ENCODE data around the gene STEAP1B.

DNA sequence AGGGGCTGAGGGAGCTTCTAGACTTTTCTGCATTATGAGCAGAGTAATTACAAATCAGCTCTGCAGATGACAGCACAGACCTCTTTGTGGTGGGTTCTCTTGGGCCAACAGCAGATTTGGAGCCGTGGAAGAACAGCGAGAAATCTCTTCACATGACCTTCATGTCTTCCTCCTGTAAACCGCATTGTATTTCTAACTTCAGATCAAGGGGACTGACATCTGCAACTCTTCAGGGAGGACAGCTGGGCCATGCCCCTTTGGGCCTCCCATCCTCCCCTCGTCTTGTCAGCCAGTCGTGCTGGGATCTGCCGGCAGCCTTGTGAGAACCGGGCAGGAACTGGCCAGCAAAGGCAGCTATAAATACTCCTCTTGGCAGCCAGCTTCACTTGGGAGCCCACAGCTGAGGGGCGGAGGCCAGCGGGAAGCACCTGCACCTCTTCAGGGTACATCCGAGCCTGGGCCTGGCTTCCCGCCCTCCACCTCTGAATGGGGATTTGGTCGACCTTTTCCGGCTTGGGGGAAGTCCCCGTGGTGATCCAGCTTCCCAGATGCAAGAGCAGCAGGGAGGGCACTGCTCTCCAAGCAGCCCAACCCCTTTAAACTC is 54.7 kb downstream of the STEAP1B start:
- TF ChIP-seq, protein P1, sequence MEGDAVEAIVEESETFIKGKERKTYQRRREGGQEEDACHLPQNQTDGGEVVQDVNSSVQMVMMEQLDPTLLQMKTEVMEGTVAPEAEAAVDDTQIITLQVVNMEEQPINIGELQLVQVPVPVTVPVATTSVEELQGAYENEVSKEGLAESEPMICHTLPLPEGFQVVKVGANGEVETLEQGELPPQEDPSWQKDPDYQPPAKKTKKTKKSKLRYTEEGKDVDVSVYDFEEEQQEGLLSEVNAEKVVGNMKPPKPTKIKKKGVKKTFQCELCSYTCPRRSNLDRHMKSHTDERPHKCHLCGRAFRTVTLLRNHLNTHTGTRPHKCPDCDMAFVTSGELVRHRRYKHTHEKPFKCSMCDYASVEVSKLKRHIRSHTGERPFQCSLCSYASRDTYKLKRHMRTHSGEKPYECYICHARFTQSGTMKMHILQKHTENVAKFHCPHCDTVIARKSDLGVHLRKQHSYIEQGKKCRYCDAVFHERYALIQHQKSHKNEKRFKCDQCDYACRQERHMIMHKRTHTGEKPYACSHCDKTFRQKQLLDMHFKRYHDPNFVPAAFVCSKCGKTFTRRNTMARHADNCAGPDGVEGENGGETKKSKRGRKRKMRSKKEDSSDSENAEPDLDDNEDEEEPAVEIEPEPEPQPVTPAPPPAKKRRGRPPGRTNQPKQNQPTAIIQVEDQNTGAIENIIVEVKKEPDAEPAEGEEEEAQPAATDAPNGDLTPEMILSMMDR (IDR thresholded peaks at IDR 0.05): no peak
- TF ChIP-seq POLR2A (IDR thresholded peaks at IDR 0.05): no peak
